B cell (primary cell): Measurements from ENCODE around the gene ZNF407. TPM values are rescaled to one million over a fixed set of nuclear protein-coding genes. Genes with fewer than 3 reads are reported as not detected.

Source experiments
- ATAC-seq: fragments of 200-7000 bp; cut with Tn5 transposase; one replicate; pipeline ENCODE4 v1.10.0; 2021; ENCODE audit warnings: low read depth, mild to moderate bottlenecking, moderate number of reproducible peaks, moderate library complexity
- CTCF ChIA-PET: fragments of 350-600 bp; sonication (Branson Sonifier 250); formaldehyde crosslinking; loops from one replicate; lab custom pipeline; 2021; ENCODE audit warnings: antibody characterized with exemption, inconsistent platforms; lab: Charles Lee
- POLR2A ChIA-PET: fragments of 350-600 bp; sonication (Branson Sonifier 250); formaldehyde crosslinking; loops from one replicate; lab custom pipeline; 2021; ENCODE audit warnings: antibody characterized with exemption; lab: Charles Lee
- DNase-seq: peaks from one replicate; pipeline ENCODE4 v3.0.0; 2013
- H2AFZ ChIP-seq: 2 replicates; pipeline ENCODE4 v1.6.1; 2012; ENCODE audit warnings: mild to moderate bottlenecking, low read depth, low read length; ENCODE audit not compliant: insufficient read depth, poor library complexity, severe bottlenecking
- H3K27ac ChIP-seq, 2 donors: 1 replicate in 1 of 2; 2 replicates in 1 of 2; pipeline ENCODE4 v1.5.1; 2012 to 2013; ENCODE audit warnings: low read length in 2 of 2, mild to moderate bottlenecking in 2 of 2, moderate library complexity in 1 of 2
- H3K27me3 ChIP-seq, 4 experiments: fragments of 200-600 bp in 1 of 4; sonication (generic) in 1 of 4; replicated peaks in 1 of 4; 1 replicate in 2 of 4; 2 replicates in 2 of 4; pipeline versions ENCODE4 v1.6.1 to v1.7.0; 2013 to 2016; ENCODE audit warnings: low read length in 3 of 4, mild to moderate bottlenecking in 2 of 4, mixed read lengths in 1 of 4, moderate library complexity in 1 of 4; ENCODE audit not compliant: insufficient read depth in 4 of 4, control insufficient read depth in 3 of 4; ENCODE audit errors: control extremely low read depth in 1 of 4
- H3K36me3 ChIP-seq, 2 experiments: replicated peaks in 1 of 2; 1 replicate in 1 of 2; 2 replicates in 1 of 2; pipeline versions ENCODE4 v1.6.1 to v1.7.1; 2013; ENCODE audit warnings: low read length in 1 of 2; ENCODE audit not compliant: insufficient read depth in 2 of 2, control insufficient read depth in 1 of 2; ENCODE audit errors: control extremely low read depth in 1 of 2, extremely low read depth in 1 of 2
- H3K4me1 ChIP-seq, 2 donors: fragments of 200-600 bp in 1 of 2; sonication (generic) in 1 of 2; 1 replicate in 1 of 2; 2 replicates in 1 of 2; pipeline versions ENCODE4 v1.5.1 to v1.6.1; 2013 to 2017; ENCODE audit warnings: low read length in 2 of 2; ENCODE audit not compliant: control insufficient read depth in 2 of 2, insufficient read depth in 2 of 2
- H3K4me2 ChIP-seq: replicated peaks from 2 replicates; pipeline ENCODE3; 2012; ENCODE audit warnings: mild to moderate bottlenecking, low read depth, low read length; ENCODE audit not compliant: poor library complexity, severe bottlenecking
- H3K4me3 ChIP-seq, 5 experiments: fragments of 200-600 bp in 1 of 5; sonication (generic) in 1 of 5; 1 replicate in 3 of 5; 2 replicates in 2 of 5; pipeline versions ENCODE4 v1.5.1 to v1.7.0; 2011 to 2016; ENCODE audit warnings: low read length in 4 of 5, mild to moderate bottlenecking in 4 of 5, low read depth in 2 of 5, control low read depth in 1 of 5, moderate library complexity in 1 of 5; ENCODE audit not compliant: insufficient read depth in 1 of 5; ENCODE audit errors: control extremely low read depth in 1 of 5, extremely low read depth in 1 of 5
- H3K79me2 ChIP-seq: fragments of 200-600 bp; sonication (generic); one replicate; pipeline ENCODE4 v1.6.0; 2016; ENCODE audit warnings: low read length; ENCODE audit not compliant: control insufficient read depth, insufficient read depth
- H3K9ac ChIP-seq: fragments of 200-600 bp; sonication (generic); 2 replicates; pipeline ENCODE4 v1.6.1; 2017; ENCODE audit warnings: mild to moderate bottlenecking, low read length, moderate library complexity
- H3K9me3 ChIP-seq, 3 donors: one replicate each; pipeline versions ENCODE4 v1.6.1 to v1.7.1; 2013; ENCODE audit warnings: low read length in 2 of 3; ENCODE audit not compliant: control insufficient read depth in 2 of 3, insufficient read depth in 1 of 3; ENCODE audit errors: control extremely low read depth in 1 of 3
- H4K20me1 ChIP-seq: 2 replicates; pipeline ENCODE4 v1.6.0; 2012; ENCODE audit warnings: mild to moderate bottlenecking, low read length; ENCODE audit not compliant: insufficient read depth, control insufficient read depth, poor library complexity, severe bottlenecking
- H3K27ac Mint-ChIP-seq: one replicate; pipeline ENCODE4 v1.8.0; 2021; ENCODE audit warnings: mixed read lengths
- H3K27me3 Mint-ChIP-seq: one replicate; pipeline ENCODE4 v1.8.0; 2021; ENCODE audit warnings: mixed read lengths
- H3K4me1 Mint-ChIP-seq: one replicate; pipeline ENCODE4 v1.8.0; 2021; ENCODE audit warnings: mixed read lengths
- H3K4me3 Mint-ChIP-seq: one replicate; pipeline ENCODE4 v1.8.0; 2021; ENCODE audit warnings: mixed read lengths
- H3K9me3 Mint-ChIP-seq: one replicate; pipeline ENCODE4 v1.8.0; 2022; ENCODE audit warnings: mixed read lengths; ENCODE audit not compliant: insufficient read depth
- EZH2 ChIP-seq: IDR thresholded peaks from 2 replicates; pipeline ENCODE4 v1.6.1; 2012; ENCODE audit warnings: borderline replicate concordance, low read depth, mild to moderate bottlenecking, moderate library complexity, low read length; ENCODE audit not compliant: insufficient read depth, poor library complexity, severe bottlenecking
- whole genome bisulfite sequencing: methylation state at CpG from one replicate; pipeline ENCODE4 v1.1.5; 2013; ENCODE audit warnings: missing lambda C conversion rate; ENCODE audit not compliant: insufficient coverage; 5-methylcytosine and 5-hydroxymethylcytosine counted together
- intact Hi-C: fragments of 100-400 bp; cut with micrococcal nuclease; formaldehyde crosslinking; loops from one replicate; pipeline ENCODE4 v1.10.0; 2022
- polyA plus RNA-seq: library from polyadenylated mRNA; depleted of rRNA; stranded (reverse); fragments of >200 nt; gene quantifications from 2 replicates; pipeline ENCODE4 v1.2.3, GENCODE V29; 2012
- total RNA-seq, 2 donors: library from RNA; stranded (reverse); fragments of 120-200 nt in 1 of 2; gene quantifications; 1 replicate in 1 of 2; 2 replicates in 1 of 2; pipeline versions ENCODE4 v1.2.3 to v1.2.4, GENCODE V29; 2013 to 2022
- TF ChIP-seq, protein P1 (sequence below): fragments of 200-600 bp; IDR thresholded peaks from one replicate; pipeline ENCODE4 v1.8.0; 2022; ENCODE audit warnings: antibody characterized with exemption, mild to moderate bottlenecking

The ZNF407 gene
- total and polyA plus RNA-seq, 2 donors (not counting 1 experiment from before 2014, with no cell fraction given): 4.5 to 37.1 TPM

DNA sequence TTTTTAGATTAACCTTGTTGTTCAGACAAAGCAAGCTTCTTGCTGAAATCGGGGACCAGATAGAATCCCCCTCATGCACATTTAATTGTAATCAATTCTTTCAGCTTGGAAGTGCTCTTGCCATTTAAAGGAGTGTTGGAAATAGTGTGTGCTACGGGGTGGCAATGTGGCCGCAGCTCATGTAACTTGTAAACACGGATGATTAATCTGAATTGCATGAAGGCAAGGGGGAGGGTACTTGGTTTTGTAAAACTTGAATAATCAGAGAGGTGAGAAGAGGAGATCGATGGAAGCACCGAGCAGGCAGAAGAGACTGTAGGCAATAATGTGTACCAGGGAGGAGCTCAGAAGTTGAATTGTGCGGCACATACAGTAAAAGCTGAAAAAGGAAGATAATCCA, 337.8 kb downstream of the ZNF407 start:
- no peak overlapping the region for H2AFZ ChIP-seq
- ATAC-seq: no peak
- DNase-seq: no peak
- H3K4me1 Mint-ChIP-seq: no peaks in the 10 kb centered on the region
- H3K27me3 Mint-ChIP-seq: no peaks in the 10 kb centered on the region
- no peaks in the 10 kb centered on the region for H3K79me2 ChIP-seq
- no peak overlapping the region for H3K27ac Mint-ChIP-seq
- POLR2A ChIA-PET: no interaction called here
- no peak overlapping the region for H3K4me3 Mint-ChIP-seq
- no peaks in the 10 kb centered on the region for H3K27me3 ChIP-seq
- H4K20me1 ChIP-seq: no peaks in the 10 kb centered on the region
- intact Hi-C loops: no loop called here
- 100% methylated on average over 5 of the region's 7 CpGs for WGBS
- no peaks in the 10 kb centered on the region for H3K4me1 ChIP-seq
- H3K4me3 ChIP-seq: no peak overlapping the region
- no peaks in the 10 kb centered on the region for H3K36me3 ChIP-seq
- TF ChIP-seq, protein P1, sequence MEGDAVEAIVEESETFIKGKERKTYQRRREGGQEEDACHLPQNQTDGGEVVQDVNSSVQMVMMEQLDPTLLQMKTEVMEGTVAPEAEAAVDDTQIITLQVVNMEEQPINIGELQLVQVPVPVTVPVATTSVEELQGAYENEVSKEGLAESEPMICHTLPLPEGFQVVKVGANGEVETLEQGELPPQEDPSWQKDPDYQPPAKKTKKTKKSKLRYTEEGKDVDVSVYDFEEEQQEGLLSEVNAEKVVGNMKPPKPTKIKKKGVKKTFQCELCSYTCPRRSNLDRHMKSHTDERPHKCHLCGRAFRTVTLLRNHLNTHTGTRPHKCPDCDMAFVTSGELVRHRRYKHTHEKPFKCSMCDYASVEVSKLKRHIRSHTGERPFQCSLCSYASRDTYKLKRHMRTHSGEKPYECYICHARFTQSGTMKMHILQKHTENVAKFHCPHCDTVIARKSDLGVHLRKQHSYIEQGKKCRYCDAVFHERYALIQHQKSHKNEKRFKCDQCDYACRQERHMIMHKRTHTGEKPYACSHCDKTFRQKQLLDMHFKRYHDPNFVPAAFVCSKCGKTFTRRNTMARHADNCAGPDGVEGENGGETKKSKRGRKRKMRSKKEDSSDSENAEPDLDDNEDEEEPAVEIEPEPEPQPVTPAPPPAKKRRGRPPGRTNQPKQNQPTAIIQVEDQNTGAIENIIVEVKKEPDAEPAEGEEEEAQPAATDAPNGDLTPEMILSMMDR: no peak
- TF ChIP-seq EZH2: no peak
- H3K9me3 ChIP-seq: no peaks in the 10 kb centered on the region
- CTCF ChIA-PET: no interaction called here
- H3K27ac ChIP-seq: no peak overlapping the region
- H3K4me2 ChIP-seq: no peak overlapping the region
- no peak overlapping the region for H3K9ac ChIP-seq
- H3K9me3 Mint-ChIP-seq: no peaks in the 10 kb centered on the region

DNA sequence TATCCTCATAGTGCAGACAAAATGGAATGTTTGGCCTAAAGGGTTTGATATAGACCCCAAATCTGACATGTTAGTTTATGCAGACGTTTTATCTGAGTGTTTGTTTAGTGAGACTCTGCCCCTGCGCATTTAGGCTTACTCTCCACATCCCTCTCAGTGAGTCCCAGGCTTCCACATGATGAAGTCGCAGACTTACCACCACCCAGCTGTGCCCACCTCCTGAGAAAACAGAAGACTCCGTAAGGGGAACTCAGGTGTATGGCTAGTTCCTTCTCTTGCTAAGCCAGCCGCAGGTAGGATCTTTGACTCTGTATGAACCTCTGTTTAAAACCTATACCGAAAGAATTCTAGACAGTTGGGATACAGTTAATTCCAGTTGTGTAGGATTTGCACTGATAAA, 338.7 kb downstream of the ZNF407 start:
- H3K79me2 ChIP-seq: no peaks in the 10 kb centered on the region
- CTCF ChIA-PET: no interaction called here
- Mint-ChIP-seq H3K27ac (no peak overlapping the region), H3K4me1 (peaks cover 3% of the 10 kb centered on the region), H3K9me3 (no peaks in the 10 kb centered on the region), H3K4me3 (no peak overlapping the region), H3K27me3 (no peaks in the 10 kb centered on the region)
- no peak overlapping the region for H3K4me2 ChIP-seq
- intact Hi-C loops: no loop called here
- WGBS: 100% methylated on average over 2 of the region's 6 CpGs
- no peaks in the 10 kb centered on the region for H3K36me3 ChIP-seq
- POLR2A ChIA-PET: no interaction called here
- H3K27ac ChIP-seq: no peak overlapping the region
- no peaks in the 10 kb centered on the region for H3K27me3 ChIP-seq
- ATAC-seq: no peak
- no peak overlapping the region for H2AFZ ChIP-seq
- TF ChIP-seq EZH2: no peak
- TF ChIP-seq, protein P1: no peak
- H3K9me3 ChIP-seq: no peaks in the 10 kb centered on the region
- H4K20me1 ChIP-seq: no peaks in the 10 kb centered on the region
- H3K9ac ChIP-seq: no peak overlapping the region
- no peak for DNase-seq
- H3K4me3 ChIP-seq: no peak overlapping the region
- H3K4me1 ChIP-seq: no peaks in the 10 kb centered on the region
